OCI-LY3 (cell line): ENCODE measurements around the gene SFXN5.

Source experiments
- CTCF ChIP-seq: fragments of 200-600, 300-600 bp; sonication (generic); IDR thresholded peaks from 2 replicates; pipeline ENCODE4 v1.5.1; 2014; ENCODE audit warnings: antibody characterized with exemption, low read length, low read depth
- EZH2phosphoT487 ChIP-seq: fragments of 200-600 bp; shearing (Covaris generic); IDR thresholded peaks from 2 replicates; pipeline ENCODE4 v1.6.1; 2018; ENCODE audit warnings: antibody characterized with exemption, mixed run types, low read depth

DNA sequence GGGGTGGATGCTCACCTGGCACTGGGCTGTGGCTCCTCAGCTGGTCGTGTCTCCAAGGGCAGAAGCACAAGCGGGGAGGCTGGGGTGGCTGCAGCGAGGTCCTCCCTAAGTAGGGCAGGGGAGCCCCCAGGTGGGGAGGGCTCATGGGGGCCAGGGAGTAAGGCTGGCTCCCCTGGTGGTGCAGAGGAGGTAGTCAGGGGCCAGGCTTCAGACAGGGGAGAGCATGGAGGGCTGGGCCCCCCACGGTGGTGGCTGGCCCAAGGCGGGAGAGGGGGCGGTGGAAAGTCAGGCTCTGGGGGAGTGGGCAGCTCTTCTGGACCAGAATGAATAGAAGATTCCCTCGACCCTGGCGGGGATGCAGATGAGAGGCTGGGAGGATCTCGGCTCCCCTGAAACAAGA is 8.1 kb upstream of the SFXN5 start:
- TF ChIP-seq CTCF (no peak), EZH2phosphoT487 (no peak)
